Measurements from ENCODE around the gene SLC22A5.

GRCh38 chr5:132380047-132380446 is 10.5 kb downstream of the SLC22A5 start:
- TF ChIP-seq CTCF (conservative IDR thresholded peaks at IDR 0.05) (no peak), EZH2 (IDR thresholded peaks at IDR 0.05; ENCODE audit: low read depth) (no peak)
